HT-29 (cell line): ENCODE results near the gene QRFP. TPM values are rescaled to one million over a fixed set of nuclear protein-coding genes. Genes with fewer than 3 reads are reported as not detected.

Source experiments
- DNase-seq: peaks from one replicate; pipeline ENCODE4 v3.0.0-alpha.2; 2015; ENCODE audit warnings: low spot score
- total RNA-seq: library from RNA; depleted of rRNA; stranded (reverse); fragments of >200 nt; shearing (Covaris generic); gene quantifications from 2 replicates; pipeline ENCODE4 v1.2.3, GENCODE V29; 2014

Gene QRFP
- total RNA-seq, 1 experiment from 2014 or later, result not detected

DNA sequence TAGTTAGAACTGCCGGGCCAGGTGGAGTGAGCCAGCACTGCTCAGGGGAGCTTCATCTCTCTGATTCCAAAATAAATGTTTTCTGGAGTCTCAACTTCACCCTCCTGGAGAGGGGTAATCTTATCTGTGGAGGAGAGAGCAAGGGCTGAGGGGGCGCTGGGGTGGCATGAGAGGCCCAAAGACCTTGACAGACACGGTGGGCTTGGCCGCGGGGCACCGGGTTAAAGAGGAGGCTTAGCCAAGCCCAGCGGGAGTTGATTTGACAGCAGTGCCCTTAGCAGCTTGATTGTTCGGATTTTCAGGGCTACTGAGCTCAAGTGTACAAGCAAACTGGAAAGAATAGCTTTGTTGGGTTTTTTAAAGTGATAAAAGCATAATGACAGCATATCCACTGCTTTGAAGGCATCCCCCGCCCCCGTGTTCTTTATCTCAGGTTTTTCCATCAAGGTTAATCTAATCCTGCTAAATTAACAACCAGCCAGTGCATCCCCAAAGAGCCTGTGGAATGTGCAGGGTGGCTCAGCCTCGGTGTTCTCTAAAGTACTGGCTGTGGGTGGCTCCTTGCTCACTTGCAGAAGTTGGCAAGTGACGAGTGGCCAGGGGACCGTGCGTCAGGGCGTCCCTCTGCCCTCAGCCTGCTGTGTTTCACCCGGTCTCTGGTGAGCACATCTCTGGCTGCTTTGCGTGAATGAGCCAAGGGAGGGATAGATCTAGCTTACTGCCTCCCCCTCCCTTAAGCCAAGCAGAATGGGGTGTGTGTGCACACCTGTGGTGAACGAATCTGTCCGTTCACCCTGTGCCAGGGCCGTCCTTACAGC lies 5.5 kb downstream of the QRFP start:
- no peak for DNase-seq

DNA sequence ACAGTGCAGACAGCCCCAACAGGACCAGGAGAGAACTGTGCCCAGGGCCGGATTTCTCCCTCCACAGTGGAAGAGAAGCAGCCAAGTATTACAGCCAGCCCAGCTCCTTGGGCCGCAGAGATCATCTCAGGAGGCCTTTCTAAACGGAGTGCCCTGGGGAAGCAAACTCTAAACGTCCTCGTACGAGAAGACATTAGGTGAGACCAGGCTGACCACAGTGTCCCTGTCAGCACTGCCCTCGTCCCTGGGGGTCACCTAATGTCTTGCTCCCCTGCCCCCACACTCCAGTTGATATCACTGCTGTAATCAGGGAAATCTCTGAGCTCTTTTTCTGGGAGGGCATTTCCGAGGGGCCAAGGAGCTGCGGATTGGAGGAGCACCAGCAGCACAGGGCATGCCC lies 6.5 kb downstream of the QRFP start:
- DNase-seq, result no peak

GRCh38 chr9:130888146-130888885 lies 8.3 kb downstream of the QRFP start:
- no peak for DNase-seq

DNA sequence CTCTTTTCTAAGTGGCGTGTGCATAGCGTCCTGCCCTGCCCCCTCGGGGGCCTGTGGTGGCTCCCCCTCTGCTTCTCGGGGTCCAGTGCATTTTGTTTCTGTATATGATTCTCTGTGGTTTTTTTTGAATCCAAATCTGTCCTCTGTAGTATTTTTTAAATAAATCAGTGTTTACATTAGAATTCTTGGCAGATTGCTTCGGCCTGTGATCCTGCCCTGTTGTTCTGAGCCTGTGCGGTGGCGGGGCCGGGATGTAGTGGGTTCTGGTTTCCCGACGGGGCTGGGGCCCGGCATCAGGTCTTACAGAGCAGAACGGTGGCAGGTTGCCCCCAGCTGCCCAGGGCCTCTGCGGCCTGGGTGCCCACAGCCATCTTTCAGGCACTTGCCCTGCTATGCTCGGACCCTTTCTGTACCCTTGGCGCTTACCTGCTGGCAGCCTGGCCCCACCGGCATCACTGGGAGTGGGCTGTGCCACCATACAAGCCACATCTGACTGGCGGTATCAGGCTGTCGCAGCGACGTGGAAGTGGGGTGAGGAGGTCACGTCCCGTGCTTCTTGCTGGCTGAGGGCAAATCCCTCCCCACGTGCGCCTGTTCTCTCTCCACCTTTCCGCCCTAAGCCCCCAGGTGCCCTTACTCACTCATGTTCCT lies 9.0 kb downstream of the QRFP start:
- DNase-seq, result no peak

DNA sequence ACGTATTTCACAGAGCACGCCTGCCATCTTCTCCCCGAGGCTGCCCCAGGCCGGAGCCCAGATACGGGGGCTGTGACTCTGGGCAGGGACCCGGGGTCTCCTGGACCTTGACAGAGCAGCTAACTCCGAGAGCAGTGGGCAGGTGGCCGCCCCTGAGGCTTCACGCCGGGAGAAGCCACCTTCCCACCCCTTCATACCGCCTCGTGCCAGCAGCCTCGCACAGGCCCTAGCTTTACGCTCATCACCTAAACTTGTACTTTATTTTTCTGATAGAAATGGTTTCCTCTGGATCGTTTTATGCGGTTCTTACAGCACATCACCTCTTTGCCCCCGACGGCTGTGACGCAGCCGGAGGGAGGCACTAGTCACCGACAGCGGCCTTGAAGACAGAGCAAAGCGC lies 9.6 kb downstream of the QRFP start:
- no peak for DNase-seq

GRCh38 chr9:130885484-130886375 lies 10.9 kb downstream of the QRFP start:
- no peak for DNase-seq

DNA sequence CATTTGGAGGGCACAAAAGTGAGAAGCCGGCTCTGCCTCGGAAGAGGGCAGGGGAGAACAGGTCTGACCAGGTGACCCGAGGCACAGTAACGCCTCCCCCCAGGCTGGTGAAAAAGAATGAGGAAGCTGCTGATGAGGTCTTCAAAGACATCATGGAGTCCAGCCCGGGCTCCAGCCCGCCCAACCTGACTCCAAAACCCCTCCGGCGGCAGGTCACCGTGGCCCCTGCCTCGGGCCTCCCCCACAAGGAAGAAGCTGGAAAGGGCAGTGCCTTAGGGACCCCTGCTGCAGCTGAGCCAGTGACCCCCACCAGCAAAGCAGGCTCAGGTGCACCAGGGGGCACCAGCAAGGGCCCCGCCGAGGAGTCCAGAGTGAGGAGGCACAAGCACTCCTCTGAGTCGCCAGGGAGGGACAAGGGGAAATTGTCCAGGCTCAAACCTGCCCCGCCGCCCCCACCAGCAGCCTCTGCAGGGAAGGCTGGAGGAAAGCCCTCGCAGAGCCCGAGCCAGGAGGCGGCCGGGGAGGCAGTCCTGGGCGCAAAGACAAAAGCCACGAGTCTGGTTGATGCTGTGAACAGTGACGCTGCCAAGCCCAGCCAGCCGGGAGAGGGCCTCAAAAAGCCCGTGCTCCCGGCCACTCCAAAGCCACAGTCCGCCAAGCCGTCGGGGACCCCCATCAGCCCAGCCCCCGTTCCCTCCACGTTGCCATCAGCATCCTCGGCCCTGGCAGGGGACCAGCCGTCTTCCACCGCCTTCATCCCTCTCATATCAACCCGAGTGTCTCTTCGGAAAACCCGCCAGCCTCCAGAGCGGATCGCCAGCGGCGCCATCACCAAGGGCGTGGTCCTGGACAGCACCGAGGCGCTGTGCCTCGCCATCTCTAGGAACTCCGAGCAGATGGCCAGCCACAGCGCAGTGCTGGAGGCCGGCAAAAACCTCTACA lies 11.8 kb downstream of the QRFP start:
- no peak for DNase-seq

DNA sequence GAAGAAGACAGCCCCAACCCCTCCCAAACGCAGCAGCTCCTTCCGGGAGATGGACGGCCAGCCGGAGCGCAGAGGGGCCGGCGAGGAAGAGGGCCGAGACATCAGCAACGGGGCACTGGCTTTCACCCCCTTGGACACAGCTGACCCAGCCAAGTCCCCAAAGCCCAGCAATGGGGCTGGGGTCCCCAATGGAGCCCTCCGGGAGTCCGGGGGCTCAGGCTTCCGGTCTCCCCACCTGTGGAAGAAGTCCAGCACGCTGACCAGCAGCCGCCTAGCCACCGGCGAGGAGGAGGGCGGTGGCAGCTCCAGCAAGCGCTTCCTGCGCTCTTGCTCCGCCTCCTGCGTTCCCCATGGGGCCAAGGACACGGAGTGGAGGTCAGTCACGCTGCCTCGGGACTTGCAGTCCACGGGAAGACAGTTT lies 12.5 kb downstream of the QRFP start:
- no peak for DNase-seq

DNA sequence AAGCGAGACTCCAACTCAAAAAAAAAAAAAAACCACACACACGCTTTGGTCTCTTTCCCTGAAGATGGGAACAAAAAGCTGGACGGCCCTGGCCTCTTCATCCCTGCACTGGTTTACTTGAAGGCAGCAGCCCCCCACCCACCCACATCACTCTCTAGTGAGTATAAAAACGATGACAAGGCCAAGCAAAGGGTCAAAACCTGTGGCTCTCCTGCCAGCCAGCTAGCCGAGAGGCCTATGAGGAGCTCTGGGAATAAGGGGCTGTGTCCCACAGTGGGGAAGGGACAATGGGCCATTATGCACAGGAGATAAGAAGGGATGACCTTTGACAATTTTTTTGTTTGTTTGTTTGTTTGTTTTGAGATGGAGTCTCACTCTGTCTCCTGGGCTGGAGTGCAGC lies 13.1 kb downstream of the QRFP start:
- DNase-seq, result no peak

DNA sequence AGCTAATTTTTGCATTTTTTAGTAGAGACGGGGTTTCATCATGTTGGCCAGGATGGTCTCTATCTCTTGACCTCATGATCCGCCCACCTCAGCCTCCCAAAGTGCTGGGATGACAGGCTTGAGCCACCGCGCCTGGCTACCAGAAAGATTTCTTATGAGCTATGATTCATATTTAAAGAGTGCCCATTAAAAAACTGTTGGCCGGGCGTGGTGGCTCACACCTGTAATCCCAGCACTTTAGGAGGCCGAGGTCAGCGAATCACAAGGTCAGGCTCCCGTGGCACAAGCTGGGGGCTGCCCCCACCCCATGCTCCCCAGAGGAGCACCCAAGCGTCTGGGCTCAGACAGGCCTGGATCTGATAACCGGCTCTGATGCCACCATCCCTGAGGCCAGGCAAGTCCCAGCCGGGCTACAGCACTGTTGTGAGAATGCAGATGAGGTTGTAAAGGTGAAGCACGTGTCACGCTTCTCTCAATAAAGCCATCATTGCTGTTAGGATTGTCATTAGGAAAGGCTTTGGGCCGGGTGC lies 13.9 kb downstream of the QRFP start:
- DNase-seq, result no peak

GRCh38 chr9:130881516-130881915 lies 15.1 kb downstream of the QRFP start:
- no peak for DNase-seq

- DNase-seq, result no peak
Measured at GRCh38 chr9:130880599-130881220, 15.9 kb downstream of the QRFP start.

DNA sequence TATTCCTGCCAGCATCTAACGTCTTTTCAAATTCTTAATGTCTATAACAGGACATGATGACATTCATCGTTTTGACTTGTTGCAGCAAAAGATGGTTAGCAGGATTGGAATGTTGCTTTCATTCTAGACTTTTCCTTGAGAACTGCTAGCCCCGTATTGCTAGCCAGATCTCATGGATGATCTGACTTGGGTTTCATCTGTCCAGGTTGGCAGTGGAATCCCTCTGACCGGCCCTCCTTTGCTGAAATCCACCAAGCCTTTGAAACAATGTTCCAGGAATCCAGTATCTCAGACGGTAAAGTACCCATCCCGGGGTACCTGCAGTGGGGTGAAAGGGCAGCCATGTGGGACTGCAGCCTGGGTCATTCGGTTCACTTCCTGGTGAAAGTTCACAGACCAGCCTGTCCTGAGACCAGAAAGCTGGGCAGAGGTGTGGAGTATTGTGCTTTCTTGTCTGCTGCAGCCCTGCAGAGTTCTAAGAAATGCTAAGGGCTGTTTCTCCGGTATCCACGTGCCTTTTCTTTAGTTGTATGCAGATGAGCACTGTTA lies 16.7 kb downstream of the QRFP start:
- no peak for DNase-seq

DNA sequence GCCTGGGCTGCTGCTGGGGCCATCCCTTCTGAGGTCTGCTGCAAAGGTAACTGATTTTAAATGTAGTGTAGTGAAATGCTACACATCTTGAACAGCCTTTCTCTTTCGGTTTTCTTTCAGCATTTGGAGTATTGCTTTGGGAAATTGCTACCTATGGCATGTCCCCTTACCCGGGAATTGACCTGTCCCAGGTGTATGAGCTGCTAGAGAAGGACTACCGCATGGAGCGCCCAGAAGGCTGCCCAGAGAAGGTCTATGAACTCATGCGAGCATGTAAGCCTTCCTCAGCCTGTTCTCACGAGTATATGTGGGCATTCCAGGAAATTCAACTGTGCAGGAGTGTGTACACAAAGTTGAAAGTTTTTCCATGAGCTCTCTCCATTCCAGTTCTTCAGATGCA lies 18.3 kb downstream of the QRFP start:
- DNase-seq, result no peak

DNA sequence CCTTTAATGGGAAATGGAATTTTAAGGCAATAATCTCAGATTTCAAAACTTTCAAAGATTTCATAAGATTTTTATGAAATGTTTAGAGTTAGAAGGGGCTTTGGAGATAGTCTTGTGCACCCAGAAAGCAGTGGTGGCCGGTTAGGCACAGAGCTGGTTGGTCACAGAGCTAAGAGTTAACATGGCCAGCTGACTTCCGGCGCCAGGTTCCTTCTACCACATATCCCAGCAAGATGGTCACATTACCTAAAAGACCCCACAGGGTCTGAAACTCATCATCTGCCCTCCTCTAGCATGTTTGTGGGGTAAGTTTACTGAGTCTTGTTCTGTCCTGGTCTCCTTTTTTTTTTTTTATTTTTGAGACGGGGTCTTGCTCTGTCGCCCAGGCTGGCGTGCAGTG lies 19.3 kb downstream of the QRFP start:
- DNase-seq, result no peak

DNA sequence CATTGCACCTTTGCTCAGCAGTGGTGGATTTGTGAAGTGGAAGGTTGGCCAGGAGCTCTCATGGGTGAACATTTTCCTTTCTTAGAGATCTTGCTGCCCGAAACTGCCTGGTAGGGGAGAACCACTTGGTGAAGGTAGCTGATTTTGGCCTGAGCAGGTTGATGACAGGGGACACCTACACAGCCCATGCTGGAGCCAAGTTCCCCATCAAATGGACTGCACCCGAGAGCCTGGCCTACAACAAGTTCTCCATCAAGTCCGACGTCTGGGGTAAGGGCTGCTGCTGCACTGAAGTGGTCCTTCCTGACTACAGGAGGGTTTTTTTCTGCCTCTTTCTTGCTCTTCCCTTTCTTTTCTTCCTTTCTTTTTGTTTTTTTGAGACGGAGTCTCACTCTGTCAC lies 21.8 kb downstream of the QRFP start:
- no peak for DNase-seq

DNA sequence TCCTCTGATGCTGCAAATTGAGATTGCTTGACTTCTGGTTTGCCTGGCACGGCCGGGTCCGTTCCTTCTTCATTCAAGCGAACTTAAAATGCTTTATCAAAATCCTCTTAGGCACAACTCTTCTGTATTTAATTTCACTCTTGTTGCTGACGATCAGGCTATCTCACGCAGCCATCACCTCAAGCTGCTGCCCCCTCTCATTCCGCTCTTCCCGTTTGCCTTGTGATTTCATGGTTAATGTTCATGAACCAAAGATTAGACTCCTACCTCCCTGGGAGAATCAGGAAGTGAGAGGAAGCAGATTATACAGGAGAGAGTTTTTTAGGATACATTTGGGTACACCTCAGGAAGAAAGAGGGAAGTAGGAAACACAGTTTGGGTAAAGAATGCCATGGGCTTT lies 22.6 kb downstream of the QRFP start:
- DNase-seq, result no peak

- DNase-seq, result no peak
Measured at GRCh38 chr9:130872912-130873503, 23.6 kb downstream of the QRFP start.

DNA sequence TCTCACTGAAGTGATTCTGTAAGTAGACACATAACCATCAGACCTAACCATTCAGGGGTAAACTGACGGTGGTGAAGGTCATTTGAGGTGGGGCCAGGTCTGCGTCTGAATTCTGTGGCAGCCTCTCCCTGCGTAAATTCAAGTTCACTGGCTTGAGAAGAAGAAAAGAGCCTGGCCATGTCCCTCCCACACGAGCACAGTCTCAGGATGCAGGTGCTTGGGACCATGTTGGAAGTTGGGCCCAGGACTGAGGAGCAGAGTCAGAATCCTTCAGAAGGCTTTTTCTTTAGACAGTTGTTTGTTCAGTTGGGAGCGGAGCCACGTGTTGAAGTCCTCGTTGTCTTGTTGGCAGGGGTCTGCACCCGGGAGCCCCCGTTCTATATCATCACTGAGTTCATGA lies 24.1 kb downstream of the QRFP start:
- no peak for DNase-seq
